Stomach (tissue), 9 donors: Measurements from ENCODE around the gene FGD2. TPM values are rescaled to one million over a fixed set of nuclear protein-coding genes. Genes with fewer than 3 reads are reported as not detected.
"Not testable (repeated sequence)": the region's sequence is repeated elsewhere in the genome, so short reads cannot be mapped to it uniquely, and the experiment has no call there.

Experiments used
- DNase-seq, 2 donors: peaks; one replicate each; pipeline versions ENCODE4 v3.0.0 to v3.0.0-alpha.2; 2013 to 2019
- H3K27ac ChIP-seq, 5 donors: fragments of 200-600 bp in 4 of 5; sonication (generic) in 4 of 5; one replicate each; pipeline ENCODE4 v1.5.1; 2013 to 2019; ENCODE audit warnings: mild to moderate bottlenecking in 1 of 5, moderate library complexity in 1 of 5
- H3K27me3 ChIP-seq, 3 donors: fragments of 200-600 bp; sonication (generic); one replicate each; pipeline ENCODE4 v1.5.1; 2017 to 2019; ENCODE audit warnings: mixed run types in 1 of 3
- H3K36me3 ChIP-seq, 4 donors: fragments of 200-600 bp; sonication (generic); 1 replicate in 3 of 4; 2 replicates in 1 of 4; pipeline ENCODE4 v1.5.1; 2016 to 2019
- H3K4me1 ChIP-seq, 4 donors: fragments of 200-600 bp; sonication (generic); one replicate each; pipeline ENCODE4 v1.5.1; 2016 to 2019
- H3K4me3 ChIP-seq, 4 donors: fragments of 200-600 bp; sonication (generic) in 3 of 4; one replicate each; pipeline ENCODE4 v1.5.1; 2016 to 2019; ENCODE audit warnings: mild to moderate bottlenecking in 1 of 4
- H3K9me3 ChIP-seq, 4 donors: fragments of 200-600 bp; sonication (generic); one replicate each; pipeline ENCODE4 v1.5.1; 2016 to 2019
- CTCF ChIP-seq, 7 experiments: fragments of 450-650 bp in 4 of 7; fragments of 200-600 bp in 3 of 7; sonication (generic) in 3 of 7; IDR thresholded peaks; one replicate each; pipeline ENCODE4 v1.5.1; 2016 to 2019; ENCODE audit warnings: antibody characterized with exemption in 7 of 7, control low read depth in 2 of 7, mild to moderate bottlenecking in 1 of 7
- EP300 ChIP-seq: sonication (generic); formaldehyde crosslinking; IDR thresholded peaks from one replicate; pipeline ENCODE4 v1.6.1; 2017; ENCODE audit warnings: antibody characterized with exemption
- POLR2A ChIP-seq, 4 donors: fragments of 450-650 bp; IDR thresholded peaks; one replicate each; pipeline ENCODE4 v1.6.1; 2016; ENCODE audit warnings: antibody characterized with exemption in 4 of 4, control low read depth in 2 of 4, mild to moderate bottlenecking in 1 of 4, moderate library complexity in 1 of 4
- POLR2AphosphoS5 ChIP-seq, 3 donors: sonication (generic); formaldehyde crosslinking; IDR thresholded peaks; one replicate each; pipeline ENCODE4 v1.6.1; 2016; ENCODE audit warnings: antibody characterized with exemption in 3 of 3
- WGBS, 5 donors: extraction: QIAGEN DNeasy Blood & Tissue Kit in 3 of 5; methylation state at CpG; one replicate each; pipeline versions ENCODE4 v1.1.5 to v1.1.7; 2013 to 2018; 5-methylcytosine and 5-hydroxymethylcytosine counted together
- intact Hi-C: fragments of 100-400 bp; cut with DNase I; formaldehyde crosslinking; loops from one replicate; pipeline ENCODE4 v1.15.1; 2023; ENCODE audit warnings: low total_unique reads
- polyA plus RNA-seq, 3 donors: library from polyadenylated mRNA; stranded (reverse); fragments of 200-250 nt; gene quantifications; one replicate each; pipeline ENCODE4 v1.2.3, GENCODE V29; 2013
- total RNA-seq, 5 donors: library from RNA; depleted of rRNA; stranded (reverse); fragments of >200 nt; gene quantifications; one replicate each; pipeline versions ENCODE4 v1.1.0 to v1.2.3, GENCODE V29; 2014 to 2016
- donor health status: healthy with polysubstance abuse.
- donor health status: Bipolar disorder and iron deficiency.
- donor health status: healthy.

Gene FGD2
- total and polyA plus RNA-seq, 8 donors, result 2.6 to 34.5 (median 5.3) TPM

GRCh38 chr6:37057678-37058077, 52.2 kb downstream of the FGD2 start:
- 88 to 94% (median 93%) methylated on average over 7 of the region's 7 CpGs for WGBS, 5 donors
- Histone ChIP-seq H3K4me1 (peaks cover 18 to 47% (median 25%) of the 10 kb centered on the region in 4 donors), H3K27me3 (no peaks in the 10 kb centered on the region), H3K4me3 (no peak overlapping the region), H3K36me3 (no peaks in the 10 kb centered on the region), H3K27ac (no peak overlapping the region), H3K9me3 (no peaks in the 10 kb centered on the region)
- TF ChIP-seq CTCF (IDR thresholded peaks at IDR 0.05) (no peak), POLR2A (IDR thresholded peaks at IDR 0.05) (no peak), POLR2AphosphoS5 (IDR thresholded peaks at IDR 0.05) (no peak), EP300 (no peak)
- DNase-seq, result no peak
- intact Hi-C loops, result no loop called here

DNA sequence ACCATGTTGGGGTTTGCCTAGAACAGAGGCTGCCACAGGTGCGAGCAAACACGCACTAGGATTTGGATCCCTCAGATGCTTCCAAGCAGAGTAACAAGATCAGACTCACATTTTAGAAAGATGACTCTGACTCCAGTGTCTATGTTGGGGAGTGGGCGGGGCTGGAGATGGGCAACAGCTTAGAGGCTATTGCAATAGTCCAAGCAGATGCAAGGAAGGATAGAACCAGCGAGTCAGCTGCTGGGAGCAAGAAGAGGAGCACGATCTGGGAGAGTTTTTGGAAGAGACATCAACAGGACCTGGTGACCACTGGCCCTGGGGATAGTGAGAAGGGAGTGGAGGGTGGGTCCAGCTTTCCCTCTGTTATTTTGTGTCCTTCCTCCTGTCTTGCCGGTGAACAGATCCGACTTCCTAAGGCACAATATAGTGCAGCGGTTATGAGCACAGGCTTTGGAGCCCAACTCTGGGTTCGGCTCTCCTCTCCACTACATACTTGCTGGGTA, 52.7 kb downstream of the FGD2 start:
- no peaks in the 10 kb centered on the region for H3K9me3 ChIP-seq
- no peaks in the 10 kb centered on the region for H3K36me3 ChIP-seq
- H3K27ac ChIP-seq, result no peak overlapping the region
- no peaks in the 10 kb centered on the region for H3K27me3 ChIP-seq
- WGBS, 5 donors, result 94 to 97% (median 96%) methylated on average over 9 of the region's 9 CpGs
- peaks cover 18 to 47% (median 25%) of the 10 kb centered on the region in 4 donors for H3K4me1 ChIP-seq
- no peak for DNase-seq
- TF ChIP-seq POLR2AphosphoS5 (IDR thresholded peaks at IDR 0.05), result no peak
- no peak for TF ChIP-seq CTCF (IDR thresholded peaks at IDR 0.05)
- TF ChIP-seq EP300, result no peak
- TF ChIP-seq POLR2A (IDR thresholded peaks at IDR 0.05), result no peak
- intact Hi-C loops, result no loop called here
- H3K4me3 ChIP-seq, result no peak overlapping the region

DNA sequence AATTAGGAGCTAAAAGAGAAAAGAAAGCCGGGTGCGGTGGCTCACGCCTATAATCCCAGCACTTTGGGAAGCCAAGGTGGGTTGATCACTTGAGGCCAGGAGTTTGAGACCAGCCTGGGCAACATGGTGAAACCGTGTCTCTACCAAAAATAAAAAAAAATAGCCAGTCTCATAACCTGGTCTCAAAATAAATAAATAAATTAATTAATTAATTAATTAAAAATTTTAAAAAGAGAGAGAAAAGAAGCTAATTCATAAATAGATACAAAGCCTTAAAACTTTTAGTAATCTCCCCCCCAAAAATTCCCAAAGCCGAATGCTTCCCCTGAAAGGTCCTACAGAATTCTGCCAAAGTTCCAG, 53.5 kb downstream of the FGD2 start:
- intact Hi-C loops, result not testable (repeated sequence)
- peak overlapping the region in 4 of 5 donors; percentile 67 to 81 (median 78) for H3K27ac ChIP-seq
- 86 to 89% (median 89%) methylated on average over 5 of the region's 5 CpGs for WGBS, 5 donors

DNA sequence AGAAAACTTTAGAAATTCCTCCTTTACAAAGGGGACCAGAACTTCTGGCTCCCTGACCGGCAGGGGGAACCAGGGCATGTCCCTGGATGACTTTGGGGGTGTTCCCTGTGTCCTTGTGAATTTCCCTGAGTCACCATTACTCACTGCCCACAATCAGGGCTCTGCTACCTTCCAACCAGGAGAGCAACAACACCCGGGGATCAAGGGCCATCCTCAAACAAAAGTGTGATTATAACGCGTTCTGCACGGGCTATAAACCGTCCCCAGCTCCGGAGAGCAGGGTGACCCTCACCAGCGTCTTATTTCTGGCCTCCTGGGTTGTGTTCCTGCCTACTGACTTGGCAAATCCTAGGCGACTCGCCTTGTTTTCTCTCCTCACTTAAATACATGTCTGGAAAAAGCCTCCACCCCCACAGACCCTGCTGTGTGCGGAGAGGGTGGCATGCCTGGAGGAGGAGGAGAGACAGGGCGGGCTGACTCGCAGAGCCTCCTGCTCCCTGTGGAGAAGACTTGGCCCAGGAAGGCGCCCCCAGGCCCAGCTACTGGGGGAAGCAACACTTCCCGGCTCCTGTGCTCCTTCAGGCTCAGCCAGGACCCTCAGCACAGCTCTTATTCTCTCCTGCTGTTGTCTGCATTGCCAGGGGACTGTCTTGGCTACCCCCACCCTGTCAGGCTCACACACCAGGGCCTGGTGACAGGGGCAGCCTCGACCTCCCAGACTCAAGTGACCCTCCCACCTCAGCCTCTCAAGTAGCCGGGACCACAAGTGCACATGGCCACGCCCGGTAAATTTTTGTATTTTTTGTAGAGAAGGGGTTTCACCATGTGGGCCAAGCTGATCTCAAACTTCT, 54.1 kb downstream of the FGD2 start:
- Histone ChIP-seq H3K36me3 (no peaks in the 10 kb centered on the region), H3K27me3 (no peaks in the 10 kb centered on the region), H3K4me1 (peaks cover 18 to 47% (median 25%) of the 10 kb centered on the region in 4 donors), H3K9me3 (no peaks in the 10 kb centered on the region), H3K4me3 (no peak overlapping the region), H3K27ac (peak overlapping the region; percentile 40 to 81 (median 77))
- DNase-seq, result peak; percentile 65 to 92
- intact Hi-C loops, result no loop called here
- 30 to 49% (median 47%) methylated on average over 14 to 19 of the region's 19 CpGs for whole genome bisulfite sequencing, 5 donors
- TF ChIP-seq POLR2A (IDR thresholded peaks at IDR 0.05) (no peak), CTCF (IDR thresholded peaks at IDR 0.05) (peak in 4 of 7 experiments; percentile 27 to 57 (median 36)), POLR2AphosphoS5 (IDR thresholded peaks at IDR 0.05) (peak in 2 of 3 donors; percentile 60 to 93)

More for the DNA sequence above, 53.5 kb downstream of the FGD2 start:
- not testable (repeated sequence) for H3K27me3 ChIP-seq, DNase-seq, H3K4me3 ChIP-seq, H3K9me3 ChIP-seq, H3K36me3 ChIP-seq
- H3K4me1 ChIP-seq, result peaks cover 18 to 47% (median 25%) of the 10 kb centered on the region in 4 donors

DNA sequence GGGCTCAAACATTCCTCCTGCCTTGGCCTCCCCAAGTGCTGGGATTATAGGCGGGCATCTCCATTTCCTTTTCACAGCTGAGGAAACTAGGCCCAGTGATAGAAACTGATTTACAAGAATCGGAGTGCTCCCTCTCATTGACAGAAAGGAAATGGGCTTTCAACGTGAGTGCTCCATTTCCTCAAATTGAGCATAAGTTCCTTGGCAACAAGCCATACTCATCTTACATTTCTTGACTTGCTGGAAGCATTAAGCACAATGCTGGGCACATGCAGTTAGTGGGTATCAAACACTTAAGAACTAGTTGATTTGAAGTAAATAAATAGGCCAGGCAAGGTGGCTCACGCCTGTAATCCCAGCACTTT, 54.7 kb downstream of the FGD2 start:
- Histone ChIP-seq H3K9me3 (no peaks in the 10 kb centered on the region), H3K4me1 (peaks cover 18 to 47% (median 25%) of the 10 kb centered on the region in 4 donors), H3K27me3 (no peaks in the 10 kb centered on the region), H3K27ac (peak overlapping the region; percentile 40 to 81 (median 77)), H3K4me3 (no peak overlapping the region), H3K36me3 (no peaks in the 10 kb centered on the region)
- no peak for DNase-seq
- WGBS, 5 donors, result 65 to 90% (median 76%) methylated on average over 4 of the region's 4 CpGs
- intact Hi-C loops, result no loop called here
- TF ChIP-seq POLR2A (IDR thresholded peaks at IDR 0.05), result no peak
- TF ChIP-seq POLR2AphosphoS5 (IDR thresholded peaks at IDR 0.05), result no peak
- TF ChIP-seq EP300, result no peak
